ENCODE measurements around the gene GGTLC2.
"Not testable (repeated sequence)": the region's sequence is repeated elsewhere in the genome, so short reads cannot be mapped to it uniquely, and the experiment has no call there.

The GGTLC2 gene

GRCh38 chr22:22670076-22670795 lies 25.8 kb downstream of the GGTLC2 start:
- DNase-seq: no peak

DNA sequence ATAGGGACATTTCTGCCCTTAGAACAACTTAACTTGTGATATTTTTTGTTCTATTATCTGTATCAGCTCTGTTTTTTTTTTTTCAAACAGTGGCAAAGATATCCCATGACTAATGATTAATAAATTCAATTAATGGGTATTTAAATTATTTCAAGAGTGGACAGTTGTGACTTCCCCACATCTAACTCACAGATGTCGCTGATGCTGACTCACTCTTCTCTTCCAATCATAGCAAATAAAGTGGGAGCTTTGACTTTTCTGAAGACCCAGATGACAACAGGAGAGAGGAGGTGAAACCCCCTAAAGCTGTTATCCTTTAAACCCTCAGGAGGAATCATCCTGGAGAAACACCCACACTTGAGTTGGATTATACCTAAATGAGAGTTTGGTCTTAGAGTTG lies 27.1 kb downstream of the GGTLC2 start:
- DNase-seq: no peak

- no peak for DNase-seq
These were observed 28.7 kb downstream of the GGTLC2 start for GRCh38 chr22:22673099-22673498.

- DNase-seq: no peak
These were observed 29.2 kb downstream of the GGTLC2 start for GRCh38 chr22:22673628-22674027.

DNA sequence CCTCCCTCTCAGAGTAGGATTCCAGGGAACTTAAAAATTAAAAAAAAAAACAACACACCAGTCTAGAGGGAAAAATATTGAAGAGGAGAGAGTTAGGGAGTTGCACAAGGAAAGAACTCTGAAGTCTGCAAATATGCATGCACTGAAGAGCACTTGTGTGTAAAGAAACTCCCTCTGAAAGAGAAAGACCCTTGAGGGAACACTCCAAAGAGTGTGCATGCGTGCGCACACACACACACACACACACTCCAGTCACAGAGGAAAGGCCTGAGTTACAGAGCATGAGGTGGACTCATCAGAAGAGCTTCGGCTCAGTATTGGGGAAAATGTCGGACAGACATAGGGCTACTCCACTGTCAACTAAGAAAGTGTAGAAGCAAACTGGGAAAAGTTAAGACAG lies 30.1 kb downstream of the GGTLC2 start:
- DNase-seq: no peak

DNA sequence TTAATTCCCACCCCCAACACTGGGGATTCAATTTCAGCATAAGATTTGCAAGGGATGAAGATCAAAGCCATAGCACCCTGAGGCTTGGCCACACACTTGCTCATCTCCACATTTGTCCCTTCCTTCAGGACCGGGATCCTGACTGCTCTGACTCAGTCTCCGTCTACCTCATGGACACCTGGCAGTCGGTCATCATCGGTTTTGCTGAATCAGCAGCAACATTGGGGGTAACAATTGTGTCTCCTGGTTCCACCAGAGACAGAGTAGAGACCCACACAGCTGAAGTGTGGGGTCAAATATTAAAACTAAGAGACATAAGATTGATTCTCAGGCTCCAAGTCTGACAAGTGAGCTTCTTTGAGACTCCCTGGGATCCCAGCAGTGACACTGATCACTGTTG lies 34.6 kb downstream of the GGTLC2 start:
- DNase-seq: no peak

DNA sequence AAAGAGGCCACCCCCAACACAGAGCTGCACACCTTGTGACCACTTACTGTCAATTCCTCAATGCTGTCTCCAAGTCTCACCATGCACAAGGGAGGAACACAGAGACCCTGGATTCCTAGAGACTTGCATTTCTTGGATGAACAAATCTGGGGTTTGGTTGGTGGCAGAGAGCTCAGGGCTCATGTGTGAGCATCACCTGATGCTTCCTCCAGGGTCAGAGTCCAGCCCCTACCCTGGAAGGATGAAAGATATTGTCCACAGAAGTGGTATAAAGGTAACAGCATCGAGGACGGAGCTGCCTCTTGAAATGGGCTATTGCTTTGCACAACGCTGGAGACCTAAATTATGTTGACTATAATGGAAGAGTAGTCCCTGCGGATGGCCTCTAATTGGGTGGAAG lies 36.0 kb downstream of the GGTLC2 start:
- DNase-seq: no peak

DNA sequence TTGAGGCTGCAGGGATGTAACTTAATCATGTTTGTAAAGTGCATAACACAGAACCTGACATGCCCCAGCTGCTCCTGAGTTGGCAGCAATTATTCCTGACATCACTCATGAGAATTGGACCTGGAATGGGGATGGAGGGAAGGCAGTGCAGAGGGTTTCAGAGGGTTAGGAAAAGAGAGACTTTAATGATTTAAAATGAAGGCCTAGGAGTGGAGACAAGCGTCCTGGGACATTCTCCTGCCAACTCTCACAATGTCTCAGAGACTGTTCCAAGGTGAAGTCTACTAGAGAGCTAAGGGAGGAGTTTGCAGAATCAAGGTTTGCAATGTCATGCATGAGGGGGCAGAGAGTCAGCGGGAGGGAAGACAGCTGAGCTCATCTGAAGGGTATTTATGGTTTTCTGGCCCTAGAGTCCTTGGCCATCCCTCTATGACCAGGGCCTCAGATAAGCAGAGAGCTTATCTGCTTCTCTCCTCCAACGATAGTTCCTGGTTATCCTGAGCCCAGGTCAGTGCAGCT lies 36.9 kb downstream of the GGTLC2 start:
- DNase-seq: no peak

DNA sequence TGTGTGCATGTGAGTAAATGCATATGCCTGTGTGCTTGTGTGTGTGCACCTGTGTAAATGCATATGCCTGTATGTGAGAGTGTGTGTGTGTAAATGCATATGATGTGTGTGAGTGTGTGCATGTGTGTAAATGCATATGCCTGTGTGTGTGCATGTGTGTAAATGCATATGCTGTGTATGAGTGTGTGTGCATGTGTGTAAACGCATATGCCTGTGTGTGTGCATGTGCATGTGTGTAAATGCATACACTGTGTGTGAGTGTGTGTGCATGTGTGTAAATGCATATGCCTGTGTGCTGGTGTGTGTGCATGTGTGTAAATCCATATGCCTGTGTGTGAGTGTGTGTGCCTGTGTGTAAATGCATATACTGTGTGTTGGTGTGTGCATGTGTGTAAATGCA lies 37.8 kb downstream of the GGTLC2 start:
- no peak for DNase-seq

GRCh38 chr22:22682807-22683667 lies 38.6 kb downstream of the GGTLC2 start:
- no peak for DNase-seq

GRCh38 chr22:22683668-22684361 lies 39.4 kb downstream of the GGTLC2 start:
- no peak for DNase-seq

- DNase-seq: no peak
These were observed 40.5 kb downstream of the GGTLC2 start for GRCh38 chr22:22684580-22685561.

DNA sequence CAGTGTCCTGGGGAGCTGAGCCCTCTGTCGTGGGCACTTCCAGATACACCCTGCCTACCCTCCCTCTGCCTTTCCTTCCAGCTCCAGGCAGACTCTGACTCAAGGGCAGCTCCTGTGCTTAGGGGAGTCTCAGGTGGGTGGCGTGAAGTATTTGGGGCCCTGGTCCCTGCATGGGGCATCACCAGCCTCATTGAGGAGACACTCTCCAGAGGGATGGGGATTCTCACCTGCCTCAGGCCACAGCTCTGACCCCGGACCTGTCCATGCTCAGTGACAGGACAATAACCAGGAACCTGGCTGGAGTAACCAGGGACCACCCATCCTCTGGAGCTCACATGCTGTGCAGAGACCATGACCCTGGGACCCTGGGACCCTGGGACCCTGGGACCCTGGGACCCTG lies 41.2 kb downstream of the GGTLC2 start:
- DNase-seq: no peak

GRCh38 chr22:22686202-22687115 lies 42.0 kb downstream of the GGTLC2 start:
- not testable (repeated sequence) for DNase-seq

DNA sequence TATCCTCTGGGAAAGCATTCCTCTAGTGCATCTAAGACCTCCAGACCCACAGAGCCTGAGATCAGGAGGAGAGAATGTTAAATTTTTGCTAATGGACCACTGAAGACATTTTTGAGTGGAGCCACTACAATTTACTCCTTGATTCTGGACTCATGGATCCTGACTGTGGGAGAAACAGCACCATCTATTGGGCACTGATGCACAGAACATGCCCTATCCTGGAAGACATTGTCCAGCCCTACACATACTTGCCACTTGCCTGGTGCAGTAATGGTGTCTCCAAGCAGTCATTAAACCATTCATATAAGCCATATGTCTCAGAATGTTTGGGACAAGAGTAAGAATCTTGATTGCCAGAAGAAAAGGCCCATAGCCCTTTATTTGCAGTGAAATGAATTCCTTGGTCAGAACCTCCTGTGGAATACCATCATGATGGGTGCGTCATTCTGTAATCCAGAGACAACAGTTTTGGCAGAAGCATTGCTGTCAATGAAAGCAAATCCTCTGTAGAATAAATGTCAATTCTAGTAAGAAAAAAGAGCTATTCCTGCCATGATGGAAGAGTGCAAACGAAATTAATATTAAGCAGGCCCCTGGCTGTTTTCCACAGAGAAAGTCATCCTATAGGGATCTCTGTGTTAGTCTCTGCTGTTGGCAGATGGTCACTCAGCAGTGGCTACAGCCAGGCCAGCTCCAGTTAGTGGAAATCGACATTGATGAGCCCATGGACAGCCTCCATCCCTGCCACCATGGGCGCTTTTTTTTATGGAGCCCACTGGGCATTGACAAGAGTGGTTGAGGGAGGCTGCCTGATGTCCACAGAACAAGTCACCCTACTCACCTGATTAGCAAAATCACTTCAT lies 43.5 kb downstream of the GGTLC2 start:
- no peak for DNase-seq

- no peak for DNase-seq
These were observed 45.4 kb downstream of the GGTLC2 start for GRCh38 chr22:22689621-22690345.

DNA sequence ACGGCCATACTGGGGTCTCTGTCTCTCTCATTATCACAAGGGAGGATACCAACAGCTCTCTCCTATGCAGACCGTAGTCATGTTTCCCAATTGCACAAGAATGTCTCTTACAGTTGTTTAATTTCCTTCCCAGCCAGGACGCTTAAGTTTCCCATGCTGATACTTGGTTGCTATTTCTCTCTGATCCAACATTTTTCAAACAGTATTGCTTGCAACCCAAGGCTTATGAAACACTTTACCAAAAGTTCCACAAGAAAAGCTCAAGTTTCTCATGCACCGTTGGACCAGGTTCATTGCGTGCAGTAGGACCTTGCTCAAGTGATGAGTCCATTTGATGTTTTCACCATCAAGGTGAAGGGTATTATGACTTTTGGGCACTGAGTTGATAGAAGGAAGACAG lies 46.6 kb downstream of the GGTLC2 start:
- DNase-seq: no peak

DNA sequence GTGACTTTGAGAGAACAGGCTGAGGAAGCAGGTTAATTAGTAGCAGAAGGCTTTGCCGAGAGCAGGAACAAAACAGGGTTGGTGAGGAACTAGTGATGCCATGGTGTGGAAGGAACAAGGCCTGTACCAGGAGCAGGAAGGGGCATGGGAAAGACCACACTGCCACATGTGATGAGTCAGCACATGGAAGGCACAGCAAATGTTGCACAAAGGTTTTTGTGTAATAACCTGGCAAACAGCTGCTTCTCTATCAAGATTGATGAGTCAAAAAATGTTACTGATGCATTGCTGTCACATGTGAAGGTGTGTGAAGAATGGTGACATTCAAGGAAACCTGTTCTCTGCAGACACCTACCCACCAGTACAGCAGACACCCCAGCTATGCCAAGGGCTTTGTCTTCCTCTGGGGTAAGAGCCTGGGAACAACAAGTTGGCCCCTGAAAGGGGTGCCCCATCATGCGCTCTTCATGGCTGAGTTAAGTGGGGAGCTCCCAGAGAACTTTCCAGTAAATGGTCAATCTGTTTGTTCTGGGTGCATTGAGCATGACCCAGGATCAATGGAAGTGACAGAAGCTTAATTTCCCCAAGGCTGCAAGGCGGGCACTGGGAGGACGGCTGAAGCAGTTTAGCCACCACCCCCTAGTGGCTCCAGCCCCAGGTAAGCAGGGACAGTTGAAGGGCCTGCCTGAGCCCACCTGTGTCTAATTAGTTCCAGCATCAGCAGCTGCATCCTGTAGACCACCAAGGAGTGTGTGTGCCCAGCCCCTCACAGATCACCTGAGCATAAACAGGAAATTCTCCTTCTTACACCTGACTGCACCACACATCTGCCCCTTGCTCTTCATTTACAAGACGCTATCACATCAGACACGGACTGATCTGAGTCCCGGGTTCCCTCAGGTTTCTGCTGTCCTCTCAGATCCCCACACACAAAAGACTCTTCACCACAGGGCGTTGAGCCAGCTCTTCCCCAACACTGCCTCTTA lies 47.6 kb downstream of the GGTLC2 start:
- no peak for DNase-seq
